GM12872 (cell line): ENCODE measurements around the gene DSTYK.

Experiments used
- TF ChIP-seq, protein P1 (sequence below): IDR thresholded peaks from 3 replicates; pipeline ENCODE4 v1.5.1; 2011; ENCODE audit warnings: low read depth, mild to moderate bottlenecking, low read length, moderate library complexity; ENCODE audit not compliant: insufficient read depth

Gene DSTYK

DNA sequence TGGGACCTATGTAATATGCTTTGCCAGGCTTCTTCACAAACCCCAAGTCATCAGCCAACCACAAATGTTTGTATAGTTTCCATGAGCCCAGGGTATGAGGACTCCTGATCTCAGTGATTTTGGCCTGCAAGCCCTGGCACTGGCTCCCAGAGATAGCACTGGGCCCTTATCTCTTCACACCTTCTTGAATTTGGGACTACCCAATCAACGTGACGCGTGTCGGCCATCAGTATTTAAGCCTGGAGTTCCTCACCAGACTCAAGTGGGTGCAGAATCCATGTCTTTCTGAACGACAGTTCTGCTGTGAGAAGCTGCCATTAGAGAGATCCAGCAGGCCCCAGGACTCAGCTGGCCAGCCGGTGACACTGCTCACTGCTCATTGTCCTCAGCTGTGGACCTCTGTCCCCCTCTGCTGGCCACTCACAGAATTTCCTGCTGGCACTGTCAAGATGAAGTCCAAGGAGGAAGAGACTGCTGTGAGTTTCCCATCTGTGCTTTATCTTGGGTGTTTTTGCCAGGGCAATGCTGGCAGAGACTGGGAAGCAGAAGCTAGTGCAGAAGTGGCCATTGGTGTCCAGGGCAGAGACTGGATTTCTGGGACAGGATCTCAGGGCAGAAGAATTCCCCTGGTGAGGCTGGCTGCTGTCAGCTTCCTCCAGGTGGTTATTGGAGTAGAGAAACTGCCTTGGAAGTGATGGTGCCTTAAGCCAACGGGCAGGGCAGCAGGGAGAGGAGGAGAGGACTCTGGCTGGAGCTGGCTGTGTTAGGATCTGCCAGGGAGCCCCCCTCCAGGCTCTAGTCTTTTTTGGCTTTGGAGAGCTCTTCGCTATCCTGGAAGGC, 44.7 kb upstream of the DSTYK start:
- TF ChIP-seq, protein P1, sequence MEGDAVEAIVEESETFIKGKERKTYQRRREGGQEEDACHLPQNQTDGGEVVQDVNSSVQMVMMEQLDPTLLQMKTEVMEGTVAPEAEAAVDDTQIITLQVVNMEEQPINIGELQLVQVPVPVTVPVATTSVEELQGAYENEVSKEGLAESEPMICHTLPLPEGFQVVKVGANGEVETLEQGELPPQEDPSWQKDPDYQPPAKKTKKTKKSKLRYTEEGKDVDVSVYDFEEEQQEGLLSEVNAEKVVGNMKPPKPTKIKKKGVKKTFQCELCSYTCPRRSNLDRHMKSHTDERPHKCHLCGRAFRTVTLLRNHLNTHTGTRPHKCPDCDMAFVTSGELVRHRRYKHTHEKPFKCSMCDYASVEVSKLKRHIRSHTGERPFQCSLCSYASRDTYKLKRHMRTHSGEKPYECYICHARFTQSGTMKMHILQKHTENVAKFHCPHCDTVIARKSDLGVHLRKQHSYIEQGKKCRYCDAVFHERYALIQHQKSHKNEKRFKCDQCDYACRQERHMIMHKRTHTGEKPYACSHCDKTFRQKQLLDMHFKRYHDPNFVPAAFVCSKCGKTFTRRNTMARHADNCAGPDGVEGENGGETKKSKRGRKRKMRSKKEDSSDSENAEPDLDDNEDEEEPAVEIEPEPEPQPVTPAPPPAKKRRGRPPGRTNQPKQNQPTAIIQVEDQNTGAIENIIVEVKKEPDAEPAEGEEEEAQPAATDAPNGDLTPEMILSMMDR: peak; percentile 97

DNA sequence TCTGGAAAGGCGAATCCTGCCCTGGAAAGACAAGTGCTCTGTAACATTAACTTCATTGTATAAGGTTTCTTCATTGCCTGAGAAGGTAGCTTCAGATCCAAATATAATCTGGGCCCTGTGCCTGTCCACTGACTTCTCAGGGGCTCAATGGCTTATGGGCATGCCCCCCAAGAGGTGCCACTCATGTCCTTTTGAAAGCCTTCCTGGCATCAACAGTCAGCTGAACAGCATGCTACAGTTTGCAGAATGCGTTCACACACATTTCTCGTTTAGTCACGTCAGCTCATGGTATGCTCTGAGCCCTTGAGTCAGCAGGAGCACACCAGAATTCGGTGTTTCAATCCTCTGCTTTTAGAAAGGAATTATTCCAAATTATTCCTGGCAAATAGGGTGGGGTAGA, 40.1 kb upstream of the DSTYK start:
- TF ChIP-seq, protein P1: no peak

GRCh38 chr1:205250699-205251098, 39.2 kb upstream of the DSTYK start:
- TF ChIP-seq, protein P1: no peak

- TF ChIP-seq, protein P1: no peak
These were observed 38.1 kb upstream of the DSTYK start for GRCh38 chr1:205249651-205250050.

- TF ChIP-seq, protein P1: no peak
These were observed 37.5 kb upstream of the DSTYK start for GRCh38 chr1:205248793-205249601.

DNA sequence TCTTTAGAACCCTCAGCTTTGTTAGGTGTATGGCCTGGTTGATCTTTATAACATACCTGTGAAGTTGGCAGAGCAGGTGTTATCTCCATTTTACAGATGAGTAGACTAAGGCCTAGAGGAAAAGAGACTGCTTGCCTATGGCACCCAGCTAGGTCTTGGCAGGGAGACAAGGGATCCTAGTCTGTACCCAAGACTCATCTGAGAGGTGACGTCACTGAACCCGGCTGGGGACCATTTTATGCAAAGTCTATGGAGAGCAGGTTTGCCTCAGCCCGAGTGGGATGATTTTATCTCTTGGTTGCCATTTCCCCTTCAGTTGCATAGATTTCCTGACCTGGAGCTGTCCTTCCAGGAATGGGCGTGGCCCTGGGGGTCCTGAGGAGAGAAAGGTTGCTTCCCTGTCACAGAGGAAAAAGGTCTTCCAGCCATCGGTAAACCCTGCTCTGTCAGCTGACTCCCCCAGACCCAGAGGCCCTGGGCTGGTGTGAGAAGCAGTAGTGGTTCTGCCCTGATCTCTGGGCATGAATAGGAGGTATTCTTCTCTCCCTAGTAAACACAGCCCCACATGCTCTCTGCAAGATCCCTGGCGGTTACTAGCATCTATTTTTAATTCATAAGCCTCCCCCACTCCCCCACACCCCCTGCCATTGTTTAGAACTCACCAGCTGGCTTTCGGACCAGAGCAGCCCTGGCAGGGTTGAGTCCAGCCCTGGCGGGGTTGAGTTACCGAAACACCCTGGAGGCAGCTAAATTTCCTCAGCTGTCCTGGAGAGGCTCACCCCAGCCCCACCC, 35.8 kb upstream of the DSTYK start:
- TF ChIP-seq, protein P1: no peak
